A673 (cell line): ENCODE results near the gene JSRP1. TPM values are rescaled to one million over a fixed set of nuclear protein-coding genes. Genes with fewer than 3 reads are reported as not detected.

ENCODE experiments used
- BruUV-seq: library from RNA; stranded (reverse); fragments of 400-500 nt; replicated peaks from 2 replicates; lab custom pipeline; 2021; lab: Mats Ljungman, UMichigan
- CTCF ChIA-PET: fragments of 300-600 bp; sonication (Branson Sonifier 250); formaldehyde crosslinking; loops from one replicate; lab custom pipeline; 2022; ENCODE audit warnings: antibody characterized with exemption; lab: Charles Lee
- POLR2A ChIA-PET: fragments of 300-600 bp; sonication (Branson Sonifier 250); formaldehyde crosslinking; loops from one replicate; lab custom pipeline; 2022; ENCODE audit warnings: antibody characterized with exemption; ENCODE audit not compliant: low non-redundant PET; lab: Charles Lee
- DNase-seq: peaks from one replicate; pipeline ENCODE4 v3.0.0-alpha.2; 2015; ENCODE audit warnings: low spot score
- H3K27ac ChIP-seq: fragments of 200-600 bp; sonication (generic); 2 replicates; pipeline ENCODE4 v1.5.1; 2016; ENCODE audit warnings: mixed run types, low read depth, mild to moderate bottlenecking, mixed read lengths, antibody characterized with exemption, low read length; ENCODE audit not compliant: poor library complexity, severe bottlenecking
- H3K27me3 ChIP-seq: fragments of 200-600 bp; sonication (generic); replicated peaks from 2 replicates; pipeline ENCODE4 v1.6.1; 2017; ENCODE audit warnings: mixed run types, low read depth, mild to moderate bottlenecking, mixed read lengths, antibody characterized with exemption, low read length; ENCODE audit not compliant: insufficient read depth, poor library complexity
- H3K36me3 ChIP-seq: fragments of 200-600 bp; sonication (generic); 2 replicates; pipeline ENCODE4 v1.6.1; 2016; ENCODE audit warnings: mixed run types, mild to moderate bottlenecking, mixed read lengths, antibody characterized with exemption, low read length; ENCODE audit not compliant: insufficient read depth, poor library complexity, severe bottlenecking
- H3K4me1 ChIP-seq: fragments of 200-600 bp; sonication (generic); 2 replicates; pipeline ENCODE4 v1.6.1; 2017; ENCODE audit warnings: mixed run types, mild to moderate bottlenecking, mixed read lengths, antibody characterized with exemption, low read length; ENCODE audit not compliant: insufficient read depth, poor library complexity, severe bottlenecking
- H3K4me3 ChIP-seq: fragments of 200-600 bp; sonication (generic); 2 replicates; pipeline ENCODE4 v1.5.1; 2016; ENCODE audit warnings: low read depth, mixed run types, mild to moderate bottlenecking, mixed read lengths, low read length; ENCODE audit not compliant: poor library complexity, severe bottlenecking
- H3K9me3 ChIP-seq: fragments of 200-600 bp; sonication (generic); 2 replicates; pipeline ENCODE4 v1.6.1; 2016; ENCODE audit warnings: mixed run types, low read depth, mild to moderate bottlenecking, mixed read lengths, antibody characterized with exemption, low read length; ENCODE audit not compliant: poor library complexity, severe bottlenecking
- EZH2 ChIP-seq: fragments of 200-600 bp; sonication (generic); IDR thresholded peaks from 2 replicates; pipeline ENCODE4 v1.6.1; 2017; ENCODE audit warnings: borderline replicate concordance, low read depth, mild to moderate bottlenecking, mixed read lengths, antibody characterized with exemption, low read length; ENCODE audit not compliant: poor library complexity, severe bottlenecking
- intact Hi-C: fragments of 100-400 bp; cut with micrococcal nuclease; formaldehyde crosslinking; loops from one replicate; pipeline ENCODE4 v1.10.0; 2022; ENCODE audit not compliant: unreplicated experiment
- total RNA-seq: library from RNA; stranded (reverse); gene quantifications from 2 replicates; pipeline ENCODE4 v1.2.3, GENCODE V29; 2021
- TF ChIP-seq, protein P1 (sequence below): fragments of 300-800, 200-600 bp; sonication (generic); conservative IDR thresholded peaks from 2 replicates; pipeline ENCODE4 v1.5.1; 2017; ENCODE audit warnings: low read depth, mild to moderate bottlenecking, antibody characterized with exemption, low read length, moderate library complexity, mixed read lengths

Gene JSRP1
- total RNA-seq, 1 experiment from 2014 or later, result 0.73 TPM

DNA sequence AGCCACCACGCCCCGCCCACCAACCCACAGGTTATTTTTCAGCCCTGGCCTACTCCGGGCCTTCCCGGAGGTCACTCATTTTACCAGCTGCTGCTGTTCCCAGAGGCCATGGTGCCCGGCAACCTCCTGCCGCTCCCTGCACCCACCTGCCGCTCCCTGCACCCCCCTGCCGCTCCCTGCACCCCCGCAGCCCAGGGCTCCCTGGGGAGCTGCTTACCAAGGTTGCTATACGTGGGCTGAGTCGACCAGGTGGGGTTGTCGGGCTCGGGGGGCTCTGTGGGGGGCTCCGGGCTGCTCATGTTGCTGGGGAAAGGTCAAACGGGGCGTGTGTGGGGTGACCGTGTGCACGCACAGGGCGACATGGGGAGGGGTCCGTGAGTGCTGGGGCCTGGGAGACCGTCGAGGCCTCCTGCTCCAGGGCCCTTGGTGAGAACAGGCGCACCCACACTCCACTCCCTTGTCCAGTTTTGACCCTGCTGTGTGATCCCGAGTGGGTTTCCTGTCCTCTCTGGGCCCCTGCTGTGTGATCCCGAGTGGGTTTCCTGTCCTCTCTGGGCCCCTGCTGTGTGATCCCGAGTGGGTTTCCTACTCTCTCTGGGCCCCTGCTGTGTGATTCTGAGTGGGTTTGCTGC is 24.5 kb upstream of the JSRP1 start:
- no TSS peak for BruUV-seq
- Histone ChIP-seq H3K4me1 (no peaks in the 10 kb centered on the region), H3K27me3 (no peaks in the 10 kb centered on the region), H3K4me3 (no peak overlapping the region), H3K9me3 (no peaks in the 10 kb centered on the region), H3K36me3 (peaks cover 4% of the 10 kb centered on the region), H3K27ac (no peak overlapping the region)
- intact Hi-C loops, result no loop called here
- ChIA-PET CTCF (no interaction called here), POLR2A (interaction anchor here (0.6 kb wide), 1 partner anchor 25 kb away, joined by 6 read pairs; the partner anchor contains the start of gene JSRP1)
- TF ChIP-seq, protein P1, sequence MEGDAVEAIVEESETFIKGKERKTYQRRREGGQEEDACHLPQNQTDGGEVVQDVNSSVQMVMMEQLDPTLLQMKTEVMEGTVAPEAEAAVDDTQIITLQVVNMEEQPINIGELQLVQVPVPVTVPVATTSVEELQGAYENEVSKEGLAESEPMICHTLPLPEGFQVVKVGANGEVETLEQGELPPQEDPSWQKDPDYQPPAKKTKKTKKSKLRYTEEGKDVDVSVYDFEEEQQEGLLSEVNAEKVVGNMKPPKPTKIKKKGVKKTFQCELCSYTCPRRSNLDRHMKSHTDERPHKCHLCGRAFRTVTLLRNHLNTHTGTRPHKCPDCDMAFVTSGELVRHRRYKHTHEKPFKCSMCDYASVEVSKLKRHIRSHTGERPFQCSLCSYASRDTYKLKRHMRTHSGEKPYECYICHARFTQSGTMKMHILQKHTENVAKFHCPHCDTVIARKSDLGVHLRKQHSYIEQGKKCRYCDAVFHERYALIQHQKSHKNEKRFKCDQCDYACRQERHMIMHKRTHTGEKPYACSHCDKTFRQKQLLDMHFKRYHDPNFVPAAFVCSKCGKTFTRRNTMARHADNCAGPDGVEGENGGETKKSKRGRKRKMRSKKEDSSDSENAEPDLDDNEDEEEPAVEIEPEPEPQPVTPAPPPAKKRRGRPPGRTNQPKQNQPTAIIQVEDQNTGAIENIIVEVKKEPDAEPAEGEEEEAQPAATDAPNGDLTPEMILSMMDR, result no peak
- TF ChIP-seq EZH2, result no peak
- no peak for DNase-seq

- peaks cover 18% of the 10 kb centered on the region for H3K36me3 ChIP-seq
- BruUV-seq, result no TSS peak
- intact Hi-C loops, result no loop called here
- TF ChIP-seq EZH2, result no peak
- TF ChIP-seq, protein P1, result no peak
- H3K27ac ChIP-seq, result no peak overlapping the region
- DNase-seq, result no peak
- ChIA-PET CTCF (interaction anchor here (0.6 kb wide), 1 partner anchor 89 kb away, joined by 3 read pairs; no protein-coding TSS in a partner anchor), POLR2A (no interaction called here)
- H3K9me3 ChIP-seq, result no peaks in the 10 kb centered on the region
- H3K4me3 ChIP-seq, result no peak overlapping the region
- no peaks in the 10 kb centered on the region for H3K27me3 ChIP-seq
- H3K4me1 ChIP-seq, result peaks cover under 1% of the 10 kb centered on the region
Observed at GRCh38 chr19:2278459-2279158, 22.4 kb upstream of the JSRP1 start.

DNA sequence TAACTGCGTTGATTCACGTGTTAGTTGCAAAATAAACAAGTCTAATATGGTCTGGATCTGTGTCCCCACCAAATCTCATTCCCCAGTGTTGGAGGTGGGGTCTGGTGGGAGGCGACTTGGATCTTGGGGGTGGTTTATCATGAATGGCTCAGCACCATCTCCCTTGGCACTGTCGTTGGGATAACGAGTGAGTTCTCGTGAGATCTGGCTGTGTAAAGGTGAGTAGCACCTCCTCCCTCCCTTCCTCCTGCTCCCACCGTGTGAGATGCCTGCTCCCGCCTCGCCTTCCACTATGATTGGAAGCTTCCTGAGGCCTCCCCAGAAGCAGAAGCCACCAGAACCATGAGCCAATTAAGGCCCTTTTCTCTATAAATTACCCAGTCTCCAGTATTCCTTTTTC is 20.9 kb upstream of the JSRP1 start:
- Histone ChIP-seq H3K27me3 (no peaks in the 10 kb centered on the region), H3K27ac (no peak overlapping the region), H3K4me3 (no peak overlapping the region), H3K4me1 (peaks cover 15% of the 10 kb centered on the region), H3K9me3 (no peaks in the 10 kb centered on the region), H3K36me3 (peaks cover 31% of the 10 kb centered on the region)
- intact Hi-C loops, result no loop called here
- BruUV-seq, result no TSS peak
- ChIA-PET CTCF (interaction anchor here (0.6 kb wide), 1 partner anchor 711 kb away, joined by 3 read pairs; no protein-coding TSS in a partner anchor), POLR2A (no interaction called here)
- TF ChIP-seq EZH2, result no peak
- no peak for DNase-seq
